ENCODE data around the gene POLR3GL. TPM values are rescaled to one million over a fixed set of nuclear protein-coding genes. Genes with fewer than 3 reads are reported as not detected.

POLR3GL gene
- total RNA-seq, 2 donors from 2014 or later, result 32.5 to 36.1 TPM

DNA sequence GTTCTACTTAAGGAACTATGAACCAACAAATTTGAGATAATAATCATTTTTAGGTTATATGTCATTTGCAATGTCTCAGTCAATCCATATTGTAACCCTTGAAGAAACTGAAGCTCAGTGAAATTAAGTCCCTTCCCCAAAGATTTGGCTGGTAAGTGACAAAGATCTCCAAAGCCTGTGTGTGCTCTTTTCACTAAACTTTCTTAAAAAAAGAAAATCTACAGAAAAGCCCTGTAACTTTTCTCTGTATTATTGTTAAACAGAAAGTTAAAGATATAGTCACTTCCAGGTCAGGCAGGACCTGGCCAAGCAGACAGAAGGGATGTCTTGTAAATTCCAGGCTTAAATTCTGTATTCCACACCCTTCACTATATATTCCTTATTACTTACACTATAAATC is 8.1 kb upstream of the POLR3GL start:
- DNase-seq, result no peak
- Mint-ChIP-seq H3K4me3 (peak overlapping the region; percentile 84 to 96), H3K36me3 (ENCODE audit: insufficient read depth in 2 of 2) (peaks cover 3 to 14% of the 10 kb centered on the region in 2 donors), H3K4me1 (ENCODE audit: low read depth) (peaks cover 74% of the 10 kb centered on the region), H3K9me3 (no peaks in the 10 kb centered on the region), H3K27ac (peak overlapping the region; percentile 94), H3K27me3 (ENCODE audit: low read depth) (no peaks in the 10 kb centered on the region)
- ATAC-seq (replicated peaks in 1 of 2), result no peak

GRCh38 chr1:145956781-145957442 is 7.6 kb upstream of the POLR3GL start:
- no peaks in the 10 kb centered on the region for H3K27me3 Mint-ChIP-seq (ENCODE audit: low read depth)
- H3K36me3 Mint-ChIP-seq (ENCODE audit: insufficient read depth in 2 of 2), result peaks cover 3 to 10% of the 10 kb centered on the region in 2 donors
- peaks cover 74% of the 10 kb centered on the region for H3K4me1 Mint-ChIP-seq (ENCODE audit: low read depth)
- H3K4me3 Mint-ChIP-seq, result peak overlapping the region; percentile 84 to 96
- DNase-seq (peak in 1 of 2 donors; percentile 9), ATAC-seq (replicated peaks in 1 of 2) (no peak)
- no peaks in the 10 kb centered on the region for H3K9me3 Mint-ChIP-seq
- H3K27ac Mint-ChIP-seq, result peak overlapping the region; percentile 94

DNA sequence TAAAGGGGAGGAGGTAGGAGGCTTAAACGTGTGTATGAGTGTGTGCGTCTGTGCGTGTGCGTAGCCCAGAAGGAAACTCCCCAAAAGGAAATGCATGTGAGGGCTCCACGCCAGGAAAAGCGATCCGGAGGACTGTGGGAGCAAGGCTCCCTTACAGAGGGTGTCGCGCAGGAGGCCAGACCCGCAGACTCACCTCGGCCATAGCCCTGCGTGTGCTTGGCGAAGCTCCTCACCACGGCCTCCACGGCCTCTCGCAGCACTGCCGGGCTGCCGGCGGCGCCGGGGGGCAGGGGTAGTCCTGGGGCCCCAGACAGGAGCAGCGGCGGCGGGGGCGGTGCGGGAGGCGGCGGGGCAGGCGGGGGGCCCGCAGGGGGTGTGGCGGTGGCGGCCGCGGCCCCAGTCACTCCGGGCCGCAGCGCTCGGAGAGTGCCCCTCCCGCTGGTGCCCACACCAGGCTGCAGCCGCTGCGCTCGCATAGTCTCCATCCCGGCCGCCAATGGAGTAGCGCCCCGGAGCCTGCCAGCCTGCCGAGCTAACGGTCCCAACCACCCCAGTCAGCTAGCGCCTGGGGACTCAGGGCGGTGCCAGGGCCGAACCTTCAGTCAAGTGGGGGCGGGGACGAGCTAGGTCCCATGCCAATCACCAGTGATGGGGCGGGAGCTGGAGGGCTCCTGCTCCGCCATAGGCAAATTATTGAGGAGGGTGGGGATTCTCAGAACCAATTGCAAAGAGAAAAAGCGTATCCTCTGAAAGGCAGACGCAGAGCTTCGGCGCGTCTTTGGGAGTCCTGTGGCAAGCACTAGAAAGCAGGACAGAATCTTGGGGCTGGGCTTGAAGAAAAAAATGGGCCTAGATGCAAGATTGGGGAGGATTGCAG is 6.8 kb upstream of the POLR3GL start, which contains the start of gene LIX1L:
LIX1L (minus strand) TSS at position 575 of the 877 bp plus-strand sequence; CDS start at position 485, 90 bp downstream.
- peaks cover 3 to 10% of the 10 kb centered on the region in 2 donors for H3K36me3 Mint-ChIP-seq (ENCODE audit: insufficient read depth in 2 of 2)

DNA sequence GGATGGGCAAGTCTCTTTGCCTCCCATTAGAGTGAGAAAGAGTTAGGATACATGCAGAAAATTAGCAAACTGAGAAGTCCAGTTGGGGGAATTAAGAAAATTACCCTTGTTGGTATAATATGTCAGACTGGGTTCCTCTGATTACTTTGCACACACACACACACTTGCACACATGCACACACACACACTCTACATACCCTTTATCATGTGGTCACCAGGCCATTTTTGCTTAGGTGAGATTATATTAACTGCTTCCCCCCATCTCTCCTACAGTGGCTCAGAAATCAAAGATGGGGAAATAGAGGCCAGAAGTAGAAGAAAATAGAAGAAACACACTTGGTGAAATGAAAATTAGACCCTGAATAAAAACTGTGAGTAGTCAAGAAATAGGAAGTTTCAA is 5.8 kb upstream of the POLR3GL start:
- Mint-ChIP-seq H3K27me3 (ENCODE audit: low read depth) (no peaks in the 10 kb centered on the region), H3K4me1 (ENCODE audit: low read depth) (peaks cover 84% of the 10 kb centered on the region), H3K4me3 (peak overlapping the region in 1 of 2 donors; percentile 82), H3K36me3 (ENCODE audit: insufficient read depth in 2 of 2) (peaks cover 3 to 4% of the 10 kb centered on the region in 2 donors), H3K27ac (no peak overlapping the region), H3K9me3 (no peaks in the 10 kb centered on the region)
- DNase-seq (no peak), ATAC-seq (replicated peaks in 1 of 2) (no peak)

More for the DNA sequence above, 6.8 kb upstream of the POLR3GL start, which contains the start of gene LIX1L:
- ATAC-seq (replicated peaks in 1 of 2) (peak; percentile 88 to 92), DNase-seq (peak; percentile 95 to 98)
- H3K4me3 Mint-ChIP-seq, result peak within 1 kb of the TSS; percentile 84 to 96
- H3K9me3 Mint-ChIP-seq, result no peaks in the 10 kb centered on the region
- peaks cover 78% of the 10 kb centered on the region for H3K4me1 Mint-ChIP-seq (ENCODE audit: low read depth)
- H3K27me3 Mint-ChIP-seq (ENCODE audit: low read depth), result no peaks in the 10 kb centered on the region
- H3K27ac Mint-ChIP-seq, result peak within 1 kb of the TSS; percentile 94

GRCh38 chr1:145959333-145959732 is 5.2 kb upstream of the POLR3GL start:
- no peaks in the 10 kb centered on the region for H3K27me3 Mint-ChIP-seq (ENCODE audit: low read depth)
- peak overlapping the region; percentile 1 to 90 for H3K4me3 Mint-ChIP-seq
- DNase-seq, result no peak
- H3K36me3 Mint-ChIP-seq (ENCODE audit: insufficient read depth in 2 of 2), result peaks cover 3 to 4% of the 10 kb centered on the region in 2 donors
- no peak overlapping the region for H3K27ac Mint-ChIP-seq
- H3K9me3 Mint-ChIP-seq, result no peaks in the 10 kb centered on the region
- no peak for ATAC-seq (replicated peaks in 1 of 2)
- peaks cover 83% of the 10 kb centered on the region for H3K4me1 Mint-ChIP-seq (ENCODE audit: low read depth)

DNA sequence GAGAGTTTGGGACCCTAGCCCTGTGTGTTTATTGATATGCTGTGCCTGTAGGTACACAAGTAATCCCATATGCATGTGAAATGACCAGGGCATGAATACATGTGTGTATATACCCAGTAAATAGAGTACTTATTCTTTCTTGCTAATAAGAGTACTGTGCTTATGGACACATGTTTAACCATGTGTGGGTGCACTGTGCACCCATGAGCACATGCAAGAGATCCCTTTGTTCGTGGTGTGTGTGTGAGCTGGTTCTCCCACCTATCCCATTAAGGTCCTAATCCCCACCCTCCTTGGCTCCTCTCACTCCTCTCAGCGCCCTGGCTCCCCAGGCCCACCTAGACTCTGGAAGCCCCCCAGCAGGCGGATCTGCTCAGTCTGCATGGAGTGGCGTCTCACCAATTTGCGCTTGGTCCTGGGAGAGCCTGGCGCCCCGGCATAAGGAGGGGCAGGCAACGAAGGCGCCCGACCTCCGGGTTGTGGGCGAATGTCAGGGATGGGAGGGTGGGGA is 4.5 kb upstream of the POLR3GL start:
- peaks cover 76% of the 10 kb centered on the region for H3K4me1 Mint-ChIP-seq (ENCODE audit: low read depth)

GRCh38 chr1:145960468-145961108 is 3.9 kb upstream of the POLR3GL start:
- no peaks in the 10 kb centered on the region for H3K27me3 Mint-ChIP-seq (ENCODE audit: low read depth)
- peak overlapping the region; percentile 73 to 90 for H3K4me3 Mint-ChIP-seq
- peaks cover 3 to 4% of the 10 kb centered on the region in 2 donors for H3K36me3 Mint-ChIP-seq (ENCODE audit: insufficient read depth in 2 of 2)
- ATAC-seq (replicated peaks in 1 of 2) (peak in 1 of 2 donors; percentile 16), DNase-seq (peak; percentile 68 to 71)
- peak overlapping the region; percentile 50 for H3K27ac Mint-ChIP-seq
- H3K9me3 Mint-ChIP-seq, result no peaks in the 10 kb centered on the region
- H3K4me1 Mint-ChIP-seq (ENCODE audit: low read depth), result peaks cover 71% of the 10 kb centered on the region

More for the DNA sequence above, 4.5 kb upstream of the POLR3GL start:
- DNase-seq, result no peak
- ATAC-seq (replicated peaks in 1 of 2), result no peak
- Mint-ChIP-seq H3K27me3 (ENCODE audit: low read depth) (no peaks in the 10 kb centered on the region), H3K27ac (no peak overlapping the region), H3K4me3 (peak overlapping the region; percentile 73 to 90), H3K9me3 (no peaks in the 10 kb centered on the region), H3K36me3 (ENCODE audit: insufficient read depth in 2 of 2) (peaks cover 3 to 4% of the 10 kb centered on the region in 2 donors)

GRCh38 chr1:145961109-145961424 is 3.4 kb upstream of the POLR3GL start:
- Mint-ChIP-seq H3K27me3 (ENCODE audit: low read depth) (no peaks in the 10 kb centered on the region), H3K4me1 (ENCODE audit: low read depth) (peaks cover 66% of the 10 kb centered on the region), H3K27ac (peak overlapping the region; percentile 50), H3K9me3 (no peaks in the 10 kb centered on the region), H3K4me3 (peak overlapping the region; percentile 73 to 90), H3K36me3 (ENCODE audit: insufficient read depth in 2 of 2) (peaks cover 3 to 4% of the 10 kb centered on the region in 2 donors)
- DNase-seq, result peak; percentile 11 to 17
- ATAC-seq (replicated peaks in 1 of 2), result no peak

GRCh38 chr1:145961425-145962156 is 2.9 kb upstream of the POLR3GL start:
- Mint-ChIP-seq H3K9me3 (no peaks in the 10 kb centered on the region), H3K4me3 (peak overlapping the region; percentile 73 to 90), H3K27ac (no peak overlapping the region), H3K4me1 (ENCODE audit: low read depth) (peaks cover 61% of the 10 kb centered on the region), H3K36me3 (ENCODE audit: insufficient read depth in 2 of 2) (peaks cover 3 to 4% of the 10 kb centered on the region in 2 donors), H3K27me3 (ENCODE audit: low read depth) (no peaks in the 10 kb centered on the region)
- peak in 1 of 2 donors; percentile 2 for ATAC-seq (replicated peaks in 1 of 2)
- DNase-seq, result peak; percentile 58 to 66

- Mint-ChIP-seq H3K27me3 (ENCODE audit: low read depth) (no peaks in the 10 kb centered on the region), H3K36me3 (ENCODE audit: insufficient read depth in 2 of 2) (peaks cover 0 to 5% of the 10 kb centered on the region in 2 donors), H3K9me3 (no peaks in the 10 kb centered on the region), H3K4me1 (ENCODE audit: low read depth) (peaks cover 58% of the 10 kb centered on the region), H3K27ac (peak overlapping the region; percentile 94), H3K4me3 (peak overlapping the region; percentile 90 to 94)
- DNase-seq (peak; percentile 31 to 32), ATAC-seq (replicated peaks in 1 of 2) (no peak)
Measured at GRCh38 chr1:145962157-145963102, 2.1 kb upstream of the POLR3GL start.

- DNase-seq (no peak), ATAC-seq (replicated peaks in 1 of 2) (no peak)
- Mint-ChIP-seq H3K4me1 (ENCODE audit: low read depth) (peaks cover 58% of the 10 kb centered on the region), H3K9me3 (no peaks in the 10 kb centered on the region), H3K27ac (peak overlapping the region; percentile 94), H3K27me3 (ENCODE audit: low read depth) (no peaks in the 10 kb centered on the region), H3K36me3 (ENCODE audit: insufficient read depth in 2 of 2) (peaks cover 2 to 11% of the 10 kb centered on the region in 2 donors), H3K4me3 (peak overlapping the region; percentile 90 to 94)
Measured at GRCh38 chr1:145963265-145964019, 1.0 kb upstream of the POLR3GL start.

Measured in activated T-cell treated with anti-CD3 and anti-CD28 coated beads, Interleukin-2, amount 50 U/mL, for 72 hours (primary cell).